ENCODE measurements around the gene GPATCH8. TPM values are rescaled to one million over a fixed set of nuclear protein-coding genes. Genes with fewer than 3 reads are reported as not detected.

The GPATCH8 gene
- total and polyA plus RNA-seq, 9 of the 15 experiments (the other 6 are each of a cell fraction or from before 2014, with no cell fraction given): 10.6 to 29.6 (median 13.2) TPM

DNA sequence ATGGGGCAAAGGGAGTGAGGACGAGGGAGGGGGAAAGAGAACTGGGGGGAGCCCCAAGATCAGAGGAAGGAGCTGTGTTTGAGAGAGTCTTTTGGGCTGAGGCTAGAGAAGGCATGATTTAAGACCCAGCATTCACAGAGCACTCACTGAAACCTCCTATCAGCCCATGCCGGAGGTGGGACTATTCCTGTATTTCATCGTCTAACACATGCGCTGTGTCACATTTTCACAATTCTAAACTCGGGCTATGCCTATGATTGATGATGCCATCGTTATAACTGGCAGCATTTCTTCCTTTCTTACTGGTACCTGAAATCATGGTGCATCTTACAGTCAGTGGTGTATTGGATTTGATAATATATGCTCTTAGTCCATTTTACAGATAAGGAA, 143.1 kb downstream of the GPATCH8 start:
- H4K20me1 ChIP-seq (replicated peaks; ENCODE audit: control insufficient read depth, insufficient read depth, low read length): peaks cover 9% of the 10 kb centered on the region
- H3K36me3 ChIP-seq (ENCODE audit: control insufficient read depth, insufficient read depth, low read length): no peaks in the 10 kb centered on the region
- CTCF ChIA-PET (ENCODE audit: low intra/inter-chr PET ratio): no interaction called here
- ATAC-seq (no peak), DNase-seq (ENCODE audit: extremely low read depth in 1 of 4, low spot score in 3 of 4) (no peak), FAIRE-seq (no peak)
- BruUV-seq (replicated peaks): no TSS peak
- no peaks in the 10 kb centered on the region for H3K79me2 ChIP-seq (ENCODE audit: control insufficient read depth, insufficient read depth, low read length)
- no peak overlapping the region for H3K4me3 ChIP-seq
- peak overlapping the region in 1 of 2 experiments; percentile 69; a peak in 2 of 4 replicates for H3K9ac ChIP-seq (ENCODE audit: insufficient read depth in 1 of 2, low read depth in 2 of 2, low read length in 2 of 2)
- H3K27me3 ChIP-seq (ENCODE audit: control insufficient read depth in 2 of 2, insufficient read depth in 2 of 2, low read length in 2 of 2): no peaks in the 10 kb centered on the region
- in situ Hi-C loops (cut with MboI) (no loop called here), intact Hi-C loops (cut with micrococcal nuclease) (no loop called here)
- WGBS (ENCODE audit: insufficient coverage, low coverage, missing lambda C conversion rate): 14% methylated on average over 5 of the region's 6 CpGs
- no peaks in the 10 kb centered on the region for H3K9me3 ChIP-seq (replicated peaks; ENCODE audit: control insufficient read depth, insufficient read depth, low read depth, low read length)
- no peak overlapping the region for H2AFZ ChIP-seq (ENCODE audit: low read depth, low read length)
- H3K4me2 ChIP-seq (ENCODE audit: insufficient read depth, low read length): no peak overlapping the region
- TF ChIP-seq NRF1 (conservative IDR thresholded peaks at IDR 0.05 in 1 of 2, IDR thresholded peaks at IDR 0.05 in 1 of 2) (peak; percentile 47 to 61), NR4A1 (CRISPR knock-in tag; IDR thresholded peaks at IDR 0.05) (no peak), NR4A1 (tag; IDR thresholded peaks at IDR 0.05) (no peak), RBM25 (IDR thresholded peaks at IDR 0.05; ENCODE audit: low read depth, low read length, severe bottlenecking) (peak; percentile 32), PBX2 (CRISPR knock-in tag; IDR thresholded peaks at IDR 0.05; ENCODE audit: low read depth) (no peak), PBX2 (tag; conservative IDR thresholded peaks at IDR 0.05; ENCODE audit: low read depth) (peak; percentile 40; the same call in 1 of the 2 replicates), MEIS2 (IDR thresholded peaks at IDR 0.05; ENCODE audit: partially characterized antibody) (peak; percentile 34), ARID4B (CRISPR knock-in tag; IDR thresholded peaks at IDR 0.05) (no peak), SFPQ (IDR thresholded peaks at IDR 0.05; ENCODE audit: low read depth, low read length) (no peak), SMARCC2 (IDR thresholded peaks at IDR 0.05; ENCODE audit: low read depth) (no peak)
- TF ChIP-seq, protein P1, sequence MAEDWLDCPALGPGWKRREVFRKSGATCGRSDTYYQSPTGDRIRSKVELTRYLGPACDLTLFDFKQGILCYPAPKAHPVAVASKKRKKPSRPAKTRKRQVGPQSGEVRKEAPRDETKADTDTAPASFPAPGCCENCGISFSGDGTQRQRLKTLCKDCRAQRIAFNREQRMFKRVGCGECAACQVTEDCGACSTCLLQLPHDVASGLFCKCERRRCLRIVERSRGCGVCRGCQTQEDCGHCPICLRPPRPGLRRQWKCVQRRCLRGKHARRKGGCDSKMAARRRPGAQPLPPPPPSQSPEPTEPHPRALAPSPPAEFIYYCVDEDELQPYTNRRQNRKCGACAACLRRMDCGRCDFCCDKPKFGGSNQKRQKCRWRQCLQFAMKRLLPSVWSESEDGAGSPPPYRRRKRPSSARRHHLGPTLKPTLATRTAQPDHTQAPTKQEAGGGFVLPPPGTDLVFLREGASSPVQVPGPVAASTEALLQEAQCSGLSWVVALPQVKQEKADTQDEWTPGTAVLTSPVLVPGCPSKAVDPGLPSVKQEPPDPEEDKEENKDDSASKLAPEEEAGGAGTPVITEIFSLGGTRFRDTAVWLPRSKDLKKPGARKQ (CRISPR knock-in tag; IDR thresholded peaks at IDR 0.05): no peak
- no peaks in the 10 kb centered on the region for H3K9me1 ChIP-seq (ENCODE audit: control insufficient read depth, insufficient read depth, low read length)
- no peak overlapping the region for H3K27ac ChIP-seq (ENCODE audit: extremely low read depth, low read depth, low read length)
- H3K4me1 ChIP-seq (replicated peaks in 1 of 2; ENCODE audit: control insufficient read depth in 2 of 2, insufficient read depth in 2 of 2, low read length in 2 of 2): peaks cover 0 to 37% of the 10 kb centered on the region in 2 experiments; a peak in 3 of 5 replicates
- POLR2A ChIA-PET: interaction anchor here (0.7 to 2.4 kb wide), 2 partner anchors 8 to 308 kb away, joined by 3 to 15 read pairs; no protein-coding TSS in a partner anchor

Data from K562 (cell line).